GM12891 (cell line): ENCODE measurements around the gene FAM156B.

Source experiments
- POLR2AphosphoS5 ChIP-seq: IDR thresholded peaks from 2 replicates; pipeline ENCODE4 v1.6.1; 2011; ENCODE audit warnings: low read depth, low read length, control low read depth
- POU2F2 ChIP-seq: IDR thresholded peaks from 2 replicates; pipeline ENCODE4 v1.6.1; 2011; ENCODE audit warnings: low read depth, mild to moderate bottlenecking, control low read depth, low read length, moderate library complexity

- TF ChIP-seq POLR2AphosphoS5 (no peak), POU2F2 (no peak)
Measured at GRCh38 chrX:52867610-52868348, 29.4 kb upstream of the FAM156B start, which contains the start of gene XAGE3.
